Neural cell (in vitro differentiated cells): Measurements from ENCODE around the gene PUS10.

Source experiments
- CTCF ChIP-seq: fragments of 450-650 bp; IDR thresholded peaks from 2 replicates; pipeline ENCODE4 v1.5.1; 2014; ENCODE audit warnings: antibody characterized with exemption, mild to moderate bottlenecking, moderate library complexity; ENCODE audit not compliant: poor library complexity, severe bottlenecking
- EP300 ChIP-seq: fragments of 450-650 bp; conservative IDR thresholded peaks from 2 replicates; pipeline ENCODE4 v1.6.1; 2014; ENCODE audit warnings: antibody characterized with exemption, mild to moderate bottlenecking, moderate library complexity; ENCODE audit not compliant: poor library complexity, severe bottlenecking
- EZH2 ChIP-seq: fragments of 200-600, 300-800 bp; shearing (Covaris generic), sonication (generic); IDR thresholded peaks from 2 replicates; pipeline ENCODE4 v1.6.1; 2014; ENCODE audit warnings: antibody characterized with exemption, low read length, borderline replicate concordance, mild to moderate bottlenecking; ENCODE audit not compliant: insufficient read depth, poor library complexity, severe bottlenecking
- MXI1 ChIP-seq: fragments of 450-650 bp; conservative IDR thresholded peaks from 2 replicates; pipeline ENCODE4 v1.6.1; 2014; ENCODE audit warnings: antibody characterized with exemption, mild to moderate bottlenecking; ENCODE audit not compliant: poor library complexity, severe bottlenecking
- POLR2AphosphoS5 ChIP-seq: IDR thresholded peaks from 2 replicates; pipeline ENCODE4 v1.6.1; 2012
- RAD21 ChIP-seq: fragments of 450-650 bp; conservative IDR thresholded peaks from 2 replicates; pipeline ENCODE4 v1.6.1; 2014; ENCODE audit warnings: antibody characterized with exemption, mild to moderate bottlenecking, moderate library complexity
- REST ChIP-seq: IDR thresholded peaks from 2 replicates; pipeline ENCODE4 v1.6.1; 2012; ENCODE audit warnings: borderline replicate concordance
- SMC3 ChIP-seq: fragments of 450-650 bp; conservative IDR thresholded peaks from 2 replicates; pipeline ENCODE4 v1.6.1; 2014; ENCODE audit warnings: antibody characterized with exemption, mild to moderate bottlenecking, moderate library complexity; ENCODE audit not compliant: poor library complexity
- TAF1 ChIP-seq: IDR thresholded peaks from 2 replicates; pipeline ENCODE4 v1.6.1; 2012; ENCODE audit warnings: low read depth

- TF ChIP-seq CTCF (no peak), MXI1 (no peak), EZH2 (no peak), TAF1 (no peak), EP300 (no peak), REST (no peak), POLR2AphosphoS5 (no peak), RAD21 (no peak), SMC3 (no peak)
Observed at GRCh38 chr2:61018798-61019197, 743 bp upstream of the PUS10 start.
